DND-41 (cell line): ENCODE results near the gene CTNNA1.
"Not testable (repeated sequence)": the region's sequence is repeated elsewhere in the genome, so short reads cannot be mapped to it uniquely, and the experiment has no call there.

ENCODE experiments used
- ATAC-seq: fragments of 200-7000 bp; cut with Tn5 transposase; 3 replicates; pipeline ENCODE4 v1.9.1; 2021; ENCODE audit warnings: low read depth; ENCODE audit not compliant: insufficient read depth
- DNase-seq: peaks from one replicate; pipeline ENCODE4 v3.0.0-alpha.2; 2020
- H2AFZ ChIP-seq: 2 replicates; pipeline ENCODE4 v1.6.0; 2012; ENCODE audit warnings: low read depth, low read length
- H3K27ac ChIP-seq: 2 replicates; pipeline ENCODE4 v1.5.1; 2012; ENCODE audit warnings: low read length, inconsistent platforms
- H3K27me3 ChIP-seq: fragments of 200-600 bp; sonication (generic); 2 replicates; pipeline ENCODE4 v1.6.0; 2012; ENCODE audit warnings: low read length, mild to moderate bottlenecking, inconsistent platforms; ENCODE audit not compliant: insufficient read depth, poor library complexity
- H3K36me3 ChIP-seq: 2 replicates; pipeline ENCODE4 v1.5.1; 2012; ENCODE audit warnings: low read length, inconsistent platforms; ENCODE audit not compliant: insufficient read depth
- H3K4me1 ChIP-seq: 2 replicates; pipeline ENCODE4 v1.5.1; 2012; ENCODE audit warnings: mild to moderate bottlenecking, low read length; ENCODE audit not compliant: insufficient read depth
- H3K4me2 ChIP-seq: 2 replicates; pipeline ENCODE4 v1.6.0; 2012; ENCODE audit warnings: mild to moderate bottlenecking, moderate library complexity, low read length, inconsistent platforms; ENCODE audit not compliant: insufficient read depth
- H3K4me3 ChIP-seq, 2 experiments: fragments of 200-600 bp in 1 of 2; shearing (Covaris generic) in 1 of 2; 2 replicates each; pipeline ENCODE4 v1.5.1; 2012 to 2016; ENCODE audit warnings: inconsistent platforms in 2 of 2, low read length in 2 of 2, mild to moderate bottlenecking in 2 of 2, low read depth in 1 of 2, moderate library complexity in 1 of 2
- H3K79me2 ChIP-seq: 2 replicates; pipeline ENCODE4 v1.6.0; 2012; ENCODE audit warnings: low read length, inconsistent platforms; ENCODE audit not compliant: insufficient read depth
- H3K9ac ChIP-seq: 2 replicates; pipeline ENCODE4 v1.6.0; 2012; ENCODE audit warnings: low read depth, mild to moderate bottlenecking, inconsistent platforms, low read length, moderate library complexity
- H3K9me3 ChIP-seq: 2 replicates; pipeline ENCODE4 v1.5.1; 2012; ENCODE audit warnings: low read length, moderate library complexity, mild to moderate bottlenecking, inconsistent platforms; ENCODE audit not compliant: insufficient read depth, severe bottlenecking
- H4K20me1 ChIP-seq: 2 replicates; pipeline ENCODE4 v1.6.0; 2012; ENCODE audit warnings: low read length; ENCODE audit not compliant: insufficient read depth
- CTCF ChIP-seq: IDR thresholded peaks from 2 replicates; pipeline ENCODE4 v1.5.1; 2012; ENCODE audit warnings: borderline replicate concordance, low read length, moderate library complexity, mild to moderate bottlenecking; ENCODE audit not compliant: poor library complexity, severe bottlenecking; ENCODE audit errors: extremely low read depth
- EZH2 ChIP-seq: IDR thresholded peaks from 3 replicates; pipeline ENCODE4 v1.6.1; 2012; ENCODE audit warnings: borderline replicate concordance, low read depth, mild to moderate bottlenecking, moderate library complexity, low read length, inconsistent platforms; ENCODE audit not compliant: severe bottlenecking

CTNNA1 gene

GRCh38 chr5:138809391-138809790 is 56.2 kb downstream of the CTNNA1 start:
- H3K36me3 ChIP-seq, result no peaks in the 10 kb centered on the region
- no peaks in the 10 kb centered on the region for H3K9me3 ChIP-seq
- H3K9ac ChIP-seq, result no peak overlapping the region
- no peak for ATAC-seq
- H3K27me3 ChIP-seq, result no peaks in the 10 kb centered on the region
- no peaks in the 10 kb centered on the region for H3K79me2 ChIP-seq
- H4K20me1 ChIP-seq, result no peaks in the 10 kb centered on the region
- peaks cover 5% of the 10 kb centered on the region for H3K4me1 ChIP-seq
- H3K27ac ChIP-seq, result no peak overlapping the region
- H3K4me2 ChIP-seq, result no peak overlapping the region
- TF ChIP-seq EZH2, result no peak
- TF ChIP-seq CTCF, result no peak
- no peak overlapping the region for H3K4me3 ChIP-seq
- no peak for DNase-seq
- no peak overlapping the region for H2AFZ ChIP-seq

- H2AFZ ChIP-seq, H3K36me3 ChIP-seq, H3K27ac ChIP-seq, H3K4me3 ChIP-seq, H3K9ac ChIP-seq, H3K79me2 ChIP-seq, H4K20me1 ChIP-seq, H3K4me2 ChIP-seq, H3K27me3 ChIP-seq, ATAC-seq, H3K4me1 ChIP-seq, DNase-seq, H3K9me3 ChIP-seq: not testable (repeated sequence)
These were observed 57.6 kb downstream of the CTNNA1 start for GRCh38 chr5:138810861-138811260.

GRCh38 chr5:138815529-138815928 is 62.3 kb downstream of the CTNNA1 start:
- H3K4me1 ChIP-seq, result no peaks in the 10 kb centered on the region
- no peaks in the 10 kb centered on the region for H3K9me3 ChIP-seq
- TF ChIP-seq EZH2 (no peak), CTCF (no peak)
- no peak overlapping the region for H3K9ac ChIP-seq
- no peak overlapping the region for H3K27ac ChIP-seq
- no peaks in the 10 kb centered on the region for H3K79me2 ChIP-seq
- ATAC-seq (no peak), DNase-seq (no peak)
- no peaks in the 10 kb centered on the region for H3K36me3 ChIP-seq
- no peak overlapping the region for H3K4me2 ChIP-seq
- no peaks in the 10 kb centered on the region for H4K20me1 ChIP-seq
- no peaks in the 10 kb centered on the region for H3K27me3 ChIP-seq
- no peak overlapping the region for H3K4me3 ChIP-seq
- no peak overlapping the region for H2AFZ ChIP-seq

GRCh38 chr5:138817241-138817640 is 64.0 kb downstream of the CTNNA1 start:
- no peaks in the 10 kb centered on the region for H3K79me2 ChIP-seq
- no peaks in the 10 kb centered on the region for H3K36me3 ChIP-seq
- H3K27ac ChIP-seq, result no peak overlapping the region
- no peak overlapping the region for H2AFZ ChIP-seq
- ATAC-seq, result no peak
- H3K27me3 ChIP-seq, result no peaks in the 10 kb centered on the region
- no peak for TF ChIP-seq CTCF
- no peak for TF ChIP-seq EZH2
- H3K4me2 ChIP-seq, result no peak overlapping the region
- no peak overlapping the region for H3K9ac ChIP-seq
- no peaks in the 10 kb centered on the region for H3K9me3 ChIP-seq
- H4K20me1 ChIP-seq, result no peaks in the 10 kb centered on the region
- H3K4me3 ChIP-seq, result no peak overlapping the region
- H3K4me1 ChIP-seq, result no peaks in the 10 kb centered on the region
- no peak for DNase-seq
